ENCODE results near the gene ATP5MK.

ATP5MK gene, protein sequence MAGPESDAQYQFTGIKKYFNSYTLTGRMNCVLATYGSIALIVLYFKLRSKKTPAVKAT

DNA sequence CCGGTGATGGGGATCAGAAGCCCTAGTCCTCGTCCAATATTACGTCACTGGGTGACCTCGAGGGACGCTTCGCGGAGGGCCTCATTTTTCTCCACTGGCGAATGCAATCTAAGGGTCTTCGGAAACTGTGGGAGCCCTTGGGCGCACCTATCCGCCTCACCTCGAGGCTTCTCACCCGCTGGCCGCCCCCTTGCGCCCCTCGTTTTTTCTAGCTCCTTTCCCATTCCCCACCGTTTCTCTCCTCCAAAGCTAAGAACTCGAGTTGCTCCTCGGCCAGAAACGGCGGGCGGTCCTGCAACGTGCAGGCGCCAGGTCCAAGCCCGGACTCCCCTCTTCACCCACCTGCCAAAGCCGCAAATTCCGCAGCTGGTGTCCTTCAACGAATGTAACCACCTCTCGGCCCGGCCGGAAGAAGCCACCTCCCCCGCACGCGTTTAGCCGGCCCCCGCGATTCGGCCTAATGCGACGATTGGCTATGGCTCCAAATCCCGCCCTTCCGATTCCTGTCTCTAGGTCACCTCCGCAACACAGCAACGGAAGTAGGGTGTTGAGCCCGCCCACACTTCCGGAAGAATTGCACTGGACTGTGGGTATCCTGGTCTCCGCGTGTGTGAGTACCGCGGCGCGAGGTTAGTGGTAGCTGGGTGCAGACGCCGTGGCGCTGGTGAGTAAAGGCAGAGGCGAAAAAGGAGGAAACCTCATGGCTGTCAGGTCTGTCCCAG lies at the start of gene ATP5MK, which contains the start of gene PDCD11:
Gene ATP5MK (minus strand): TSS at position 409 of the 722 bp plus-strand sequence. CDS start 4,018 bp downstream, outside the sequence.
Gene PDCD11 (plus strand): TSS at position 560 of the 722 bp plus-strand sequence. CDS start 1,801 bp downstream, outside the sequence.
- no peaks in the 10 kb centered on the region for H3K27me3 Mint-ChIP-seq (ENCODE audit: low read depth)
- H3K4me1 Mint-ChIP-seq (ENCODE audit: low read depth): peaks cover 39% of the 10 kb centered on the region
- H3K27ac Mint-ChIP-seq: peak within 1 kb of the TSS; percentile 86
- peaks cover 39% of the 10 kb centered on the region for H3K36me3 Mint-ChIP-seq (ENCODE audit: low read depth)
- H3K9me3 Mint-ChIP-seq: no peaks in the 10 kb centered on the region
- peak within 1 kb of the TSS; percentile 92 for H3K4me3 Mint-ChIP-seq

DNA sequence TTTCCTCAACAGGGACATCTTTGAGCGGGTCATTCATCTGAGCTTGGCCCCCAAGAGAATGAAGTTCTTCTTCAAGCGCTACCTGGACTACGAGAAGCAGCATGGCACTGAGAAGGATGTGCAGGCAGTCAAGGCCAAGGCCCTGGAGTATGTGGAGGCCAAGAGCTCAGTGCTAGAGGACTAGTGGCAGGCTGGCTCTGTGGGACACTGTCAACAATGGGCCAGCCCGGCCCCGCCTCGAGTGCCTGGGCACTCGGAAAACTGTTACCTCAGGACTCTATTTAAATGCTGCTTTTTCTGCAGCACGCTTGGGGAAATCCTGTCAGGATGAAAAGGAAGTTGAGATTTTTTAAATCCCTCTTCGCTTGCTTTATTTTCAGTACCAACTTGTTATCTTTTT lies 49.1 kb upstream of the ATP5MK start:
- Mint-ChIP-seq H3K27ac (no peak overlapping the region), H3K4me1 (ENCODE audit: low read depth) (peaks cover 27% of the 10 kb centered on the region), H3K27me3 (ENCODE audit: low read depth) (no peaks in the 10 kb centered on the region), H3K4me3 (no peak overlapping the region), H3K36me3 (ENCODE audit: low read depth) (peaks cover 57% of the 10 kb centered on the region), H3K9me3 (no peaks in the 10 kb centered on the region)

DNA sequence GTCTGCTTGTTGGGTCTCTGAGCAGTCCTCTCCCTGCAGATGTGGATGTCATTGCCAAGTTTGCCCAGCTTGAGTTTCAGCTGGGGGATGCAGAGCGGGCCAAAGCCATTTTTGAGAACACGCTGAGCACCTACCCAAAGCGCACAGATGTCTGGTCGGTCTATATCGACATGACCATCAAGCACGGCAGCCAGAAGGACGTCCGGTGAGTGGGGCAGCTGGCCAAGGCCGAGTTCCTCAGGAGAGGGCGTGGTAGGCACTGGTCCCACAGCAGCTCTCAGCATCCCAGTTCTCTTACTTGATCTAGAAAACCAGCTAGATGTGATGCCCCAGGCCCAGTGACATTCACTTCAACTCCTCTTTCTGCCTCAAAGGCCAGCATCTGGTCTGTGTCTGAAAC lies 48.2 kb upstream of the ATP5MK start:
- Mint-ChIP-seq H3K27ac (peak overlapping the region; percentile 36), H3K9me3 (no peaks in the 10 kb centered on the region), H3K4me3 (no peak overlapping the region), H3K36me3 (ENCODE audit: low read depth) (peaks cover 54% of the 10 kb centered on the region), H3K27me3 (ENCODE audit: low read depth) (no peaks in the 10 kb centered on the region), H3K4me1 (ENCODE audit: low read depth) (peaks cover 18% of the 10 kb centered on the region)

DNA sequence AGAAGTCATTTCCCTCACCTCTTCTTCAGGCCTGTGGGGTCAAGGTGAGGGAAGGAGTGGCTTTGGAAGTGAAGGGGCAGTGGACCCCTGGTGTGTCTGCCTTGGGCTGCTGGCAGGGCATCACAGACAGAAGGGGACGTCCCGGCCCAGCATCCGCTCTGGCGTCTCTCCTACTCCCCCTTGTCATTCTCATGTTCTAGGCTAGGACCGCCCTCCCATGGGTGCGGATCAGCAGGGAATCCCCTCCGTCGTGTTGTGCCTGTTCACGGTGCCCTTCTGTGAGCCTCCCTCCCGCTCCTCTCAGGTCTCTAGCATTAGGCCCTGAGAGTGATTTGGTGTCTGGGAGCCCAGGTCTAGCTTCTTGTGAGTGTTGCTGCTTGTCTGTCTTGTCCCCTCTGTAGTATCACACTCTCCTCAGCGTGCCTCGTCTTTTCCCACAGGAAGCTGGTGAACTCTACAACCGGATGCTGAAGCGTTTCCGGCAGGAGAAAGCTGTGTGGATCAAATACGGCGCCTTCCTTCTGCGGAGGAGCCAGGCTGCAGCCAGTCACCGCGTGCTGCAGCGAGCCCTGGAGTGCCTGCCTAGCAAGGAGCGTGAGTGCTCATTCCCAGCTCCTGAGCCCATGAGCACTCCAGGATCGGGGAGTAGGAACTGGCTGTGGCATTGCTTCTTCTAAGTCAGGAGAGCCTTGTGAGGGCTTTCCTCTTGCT lies 47.4 kb upstream of the ATP5MK start:
- Mint-ChIP-seq H3K9me3 (no peaks in the 10 kb centered on the region), H3K4me3 (no peak overlapping the region), H3K36me3 (ENCODE audit: low read depth) (peaks cover 48% of the 10 kb centered on the region), H3K27ac (peak overlapping the region; percentile 8), H3K27me3 (ENCODE audit: low read depth) (no peaks in the 10 kb centered on the region), H3K4me1 (ENCODE audit: low read depth) (peaks cover 11% of the 10 kb centered on the region)

DNA sequence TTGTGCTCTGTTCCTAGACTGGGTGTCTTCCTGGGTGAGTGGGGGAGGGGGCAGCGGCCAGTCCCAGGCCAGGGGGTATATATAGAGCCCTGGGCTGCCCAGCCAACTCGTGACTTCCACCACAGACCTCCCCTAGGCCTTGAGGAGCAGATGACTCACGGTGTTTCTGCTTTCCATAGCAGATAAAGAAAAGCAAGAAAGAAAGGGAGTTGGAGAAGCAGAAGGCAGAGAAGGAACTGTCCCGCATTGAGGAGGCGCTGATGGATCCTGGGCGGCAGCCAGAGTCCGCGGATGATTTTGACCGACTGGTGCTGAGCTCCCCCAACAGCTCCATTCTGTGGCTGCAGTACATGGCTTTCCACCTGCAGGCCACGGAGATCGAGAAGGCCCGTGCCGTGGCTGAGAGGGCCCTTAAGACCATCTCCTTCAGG lies 45.8 kb upstream of the ATP5MK start:
- H3K9me3 Mint-ChIP-seq: no peaks in the 10 kb centered on the region
- H3K27me3 Mint-ChIP-seq (ENCODE audit: low read depth): no peaks in the 10 kb centered on the region
- no peak overlapping the region for H3K27ac Mint-ChIP-seq
- H3K4me3 Mint-ChIP-seq: no peak overlapping the region
- H3K36me3 Mint-ChIP-seq (ENCODE audit: low read depth): peaks cover 49% of the 10 kb centered on the region
- H3K4me1 Mint-ChIP-seq (ENCODE audit: low read depth): peaks cover 6% of the 10 kb centered on the region

DNA sequence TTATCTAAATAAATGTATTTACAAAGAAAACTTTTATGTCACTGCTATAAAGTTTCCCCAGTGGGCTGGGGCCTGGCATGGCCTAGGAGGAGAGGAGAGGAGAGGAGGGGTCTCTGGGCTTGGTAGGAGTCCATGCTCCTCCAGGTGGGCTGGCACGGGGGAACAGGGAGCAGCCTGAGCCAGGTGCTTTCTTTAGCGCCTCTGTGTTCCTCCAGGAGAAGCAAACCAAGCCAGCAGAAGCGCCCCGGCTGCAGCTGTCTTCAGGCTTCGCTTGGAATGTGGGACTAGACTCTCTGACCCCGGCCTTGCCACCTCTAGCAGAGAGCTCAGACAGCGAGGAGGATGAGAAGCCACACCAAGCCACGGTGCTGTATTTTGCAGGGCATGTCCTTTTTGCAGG lies 45.3 kb upstream of the ATP5MK start:
- peaks cover 50% of the 10 kb centered on the region for H3K36me3 Mint-ChIP-seq (ENCODE audit: low read depth)
- no peaks in the 10 kb centered on the region for H3K27me3 Mint-ChIP-seq (ENCODE audit: low read depth)
- no peak overlapping the region for H3K4me3 Mint-ChIP-seq
- H3K27ac Mint-ChIP-seq: no peak overlapping the region
- H3K4me1 Mint-ChIP-seq (ENCODE audit: low read depth): peaks cover 4% of the 10 kb centered on the region
- H3K9me3 Mint-ChIP-seq: no peaks in the 10 kb centered on the region

DNA sequence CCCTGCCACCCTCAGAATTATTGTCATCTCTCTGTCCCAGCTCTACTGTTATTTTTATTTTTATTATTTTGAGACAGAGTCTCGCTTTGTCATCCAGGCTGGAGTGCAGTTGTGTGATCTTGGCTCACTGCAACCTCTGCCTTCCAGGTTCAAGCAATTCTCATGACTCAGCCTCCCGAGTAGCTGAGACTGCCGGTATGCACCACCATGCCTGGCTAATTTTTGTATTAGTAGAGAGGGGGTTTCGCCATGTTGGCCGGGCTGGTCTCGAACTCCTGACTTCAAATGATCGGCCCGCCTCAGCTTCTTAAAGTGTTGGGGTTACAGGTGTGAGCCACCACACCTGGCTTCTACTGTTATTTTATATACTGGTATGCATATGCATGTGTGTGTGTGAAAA lies 44.9 kb upstream of the ATP5MK start:
- H3K27me3 Mint-ChIP-seq (ENCODE audit: low read depth): no peaks in the 10 kb centered on the region
- no peaks in the 10 kb centered on the region for H3K9me3 Mint-ChIP-seq
- no peak overlapping the region for H3K4me3 Mint-ChIP-seq
- H3K27ac Mint-ChIP-seq: no peak overlapping the region
- H3K4me1 Mint-ChIP-seq (ENCODE audit: low read depth): peaks cover 3% of the 10 kb centered on the region
- peaks cover 49% of the 10 kb centered on the region for H3K36me3 Mint-ChIP-seq (ENCODE audit: low read depth)

DNA sequence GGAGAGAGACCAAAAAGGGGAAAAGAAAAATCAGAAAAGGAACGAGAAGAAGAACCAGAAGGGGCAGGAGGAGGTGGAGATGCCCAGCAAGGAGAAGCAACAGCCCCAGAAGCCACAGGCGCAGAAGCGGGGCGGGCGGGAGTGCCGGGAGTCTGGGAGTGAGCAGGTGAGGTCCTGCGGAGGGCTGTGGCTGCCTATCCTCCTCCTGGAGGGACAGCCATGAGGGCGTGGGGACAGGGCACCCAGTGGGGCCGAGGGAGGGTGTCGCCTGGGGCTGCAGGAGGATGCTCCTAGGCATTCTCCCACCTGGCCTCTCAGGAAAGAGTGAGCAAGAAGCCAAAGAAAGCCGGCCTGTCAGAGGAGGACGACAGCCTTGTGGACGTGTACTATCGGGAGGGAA lies 44.1 kb upstream of the ATP5MK start:
- no peaks in the 10 kb centered on the region for H3K9me3 Mint-ChIP-seq
- H3K4me1 Mint-ChIP-seq (ENCODE audit: low read depth): peaks cover 1% of the 10 kb centered on the region
- peaks cover 43% of the 10 kb centered on the region for H3K36me3 Mint-ChIP-seq (ENCODE audit: low read depth)
- no peaks in the 10 kb centered on the region for H3K27me3 Mint-ChIP-seq (ENCODE audit: low read depth)
- no peak overlapping the region for H3K4me3 Mint-ChIP-seq
- peak overlapping the region; percentile 1 for H3K27ac Mint-ChIP-seq

DNA sequence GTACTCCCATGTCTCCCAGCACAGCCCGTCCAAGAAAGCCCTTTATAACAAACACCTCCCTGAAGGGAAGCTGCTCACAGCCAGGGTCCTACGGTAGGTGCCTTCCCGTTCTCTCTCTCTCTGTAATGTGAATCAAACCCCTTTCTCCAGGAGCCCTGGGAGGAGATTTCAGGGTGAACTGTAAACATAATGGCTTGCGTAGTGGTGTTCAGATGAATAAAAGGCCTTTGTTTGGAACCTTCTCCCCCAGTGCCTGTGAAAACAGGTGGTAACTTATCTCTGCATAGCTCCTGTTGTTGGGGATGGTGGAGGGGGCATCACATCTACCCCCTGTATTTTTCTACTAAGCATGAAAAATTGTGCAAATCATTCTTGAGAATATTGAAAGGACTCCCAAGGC lies 43.5 kb upstream of the ATP5MK start:
- peaks cover 1% of the 10 kb centered on the region for H3K4me1 Mint-ChIP-seq (ENCODE audit: low read depth)
- no peaks in the 10 kb centered on the region for H3K27me3 Mint-ChIP-seq (ENCODE audit: low read depth)
- H3K27ac Mint-ChIP-seq: peak overlapping the region; percentile 1
- H3K36me3 Mint-ChIP-seq (ENCODE audit: low read depth): peaks cover 41% of the 10 kb centered on the region
- no peaks in the 10 kb centered on the region for H3K9me3 Mint-ChIP-seq
- H3K4me3 Mint-ChIP-seq: no peak overlapping the region

DNA sequence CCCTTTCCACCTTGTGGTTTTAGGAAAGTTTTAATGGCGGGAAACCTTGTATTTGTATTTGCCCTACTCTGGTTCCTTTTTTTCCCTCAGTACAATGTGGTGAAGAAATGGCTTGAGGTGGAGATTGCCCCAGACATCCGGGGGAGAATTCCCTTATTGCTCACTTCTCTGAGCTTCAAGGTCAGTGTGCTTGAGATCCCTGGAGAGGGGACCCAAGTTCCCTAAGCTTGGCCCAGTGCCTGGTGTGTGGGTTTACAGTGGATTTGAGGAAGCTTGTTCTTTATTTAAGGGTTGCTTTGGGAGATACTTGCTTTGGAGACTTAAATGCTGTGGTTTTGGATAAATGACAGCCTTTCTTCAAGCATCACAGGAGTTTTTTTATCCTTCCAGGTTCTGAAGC lies 37.6 kb upstream of the ATP5MK start:
- Mint-ChIP-seq H3K9me3 (no peaks in the 10 kb centered on the region), H3K4me3 (no peak overlapping the region), H3K36me3 (ENCODE audit: low read depth) (peaks cover 58% of the 10 kb centered on the region), H3K27ac (no peak overlapping the region), H3K4me1 (ENCODE audit: low read depth) (peaks cover 34% of the 10 kb centered on the region), H3K27me3 (ENCODE audit: low read depth) (no peaks in the 10 kb centered on the region)

DNA sequence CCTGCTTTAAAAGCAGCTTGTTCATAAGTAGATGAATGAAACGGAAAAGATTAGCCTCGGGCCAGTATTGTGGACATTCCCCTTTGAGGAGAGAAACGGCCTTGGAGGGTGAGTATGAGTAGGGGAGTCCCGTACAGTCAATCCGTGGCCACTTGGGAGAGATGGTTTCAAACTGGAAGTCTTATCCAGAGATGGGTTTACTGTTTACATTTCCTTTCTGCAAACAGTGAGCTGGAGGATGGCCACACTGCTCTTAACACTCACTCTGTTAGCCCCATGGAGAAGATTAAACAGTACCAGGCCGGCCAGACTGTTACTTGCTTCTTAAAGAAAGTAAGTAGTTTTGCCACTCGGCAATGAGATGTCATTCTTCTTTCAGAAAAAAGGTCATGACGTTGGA lies 35.6 kb upstream of the ATP5MK start:
- Mint-ChIP-seq H3K4me3 (no peak overlapping the region), H3K9me3 (no peaks in the 10 kb centered on the region), H3K27ac (peak overlapping the region; percentile 8), H3K36me3 (ENCODE audit: low read depth) (peaks cover 59% of the 10 kb centered on the region), H3K27me3 (ENCODE audit: low read depth) (no peaks in the 10 kb centered on the region), H3K4me1 (ENCODE audit: low read depth) (peaks cover 43% of the 10 kb centered on the region)

DNA sequence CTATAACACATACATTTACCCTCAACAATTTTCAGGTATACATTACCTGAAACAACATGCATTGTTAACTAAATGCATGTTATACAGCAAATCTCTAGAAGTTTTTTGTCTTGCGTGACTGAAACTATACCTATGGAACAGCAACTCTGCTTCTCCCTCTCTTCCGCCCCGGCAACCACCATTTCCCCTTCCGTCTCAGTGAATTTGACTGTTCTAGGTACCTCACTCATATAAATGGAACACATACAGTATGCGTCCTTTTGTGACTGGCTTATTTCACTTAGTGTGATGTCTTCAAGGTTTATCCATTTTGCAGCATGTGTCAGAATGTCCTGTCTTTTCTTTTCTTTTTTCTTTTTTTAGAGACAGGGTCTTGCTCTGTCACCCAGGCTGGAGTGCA lies 33.4 kb upstream of the ATP5MK start:
- Mint-ChIP-seq H3K9me3 (no peaks in the 10 kb centered on the region), H3K4me1 (ENCODE audit: low read depth) (peaks cover 42% of the 10 kb centered on the region)

DNA sequence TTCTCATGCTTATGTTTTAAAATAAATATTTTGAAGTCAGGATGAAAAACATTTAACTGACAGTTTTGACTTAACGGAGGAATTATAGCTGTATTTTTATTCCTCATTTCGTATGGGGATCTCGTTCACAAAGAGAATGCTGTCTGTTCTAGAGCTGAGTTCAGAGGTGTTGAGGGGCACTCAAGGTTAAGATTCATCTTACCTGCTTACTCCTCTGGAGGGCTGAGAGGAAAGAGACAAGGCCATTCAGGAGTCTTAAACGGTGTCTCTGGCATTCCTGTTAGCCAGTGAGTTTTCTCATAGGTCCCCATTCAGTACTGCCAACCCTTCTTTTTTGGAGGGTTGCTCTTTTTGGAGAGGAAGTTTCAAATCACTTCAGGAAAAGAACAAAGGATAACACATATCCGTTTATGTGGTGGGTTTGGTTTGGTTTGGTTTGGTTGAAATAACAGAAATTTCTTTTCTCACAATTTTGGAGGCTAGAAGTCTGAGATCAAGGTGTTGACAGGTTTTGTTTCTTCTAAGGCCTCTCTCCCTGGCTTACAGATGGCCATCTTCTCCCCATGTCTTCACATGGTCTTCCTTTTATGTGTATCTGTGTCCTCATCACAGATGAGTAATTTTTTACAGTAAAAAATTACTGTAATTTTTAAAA lies 32.8 kb upstream of the ATP5MK start:
- H3K4me1 Mint-ChIP-seq (ENCODE audit: low read depth): peaks cover 42% of the 10 kb centered on the region
- peaks cover 64% of the 10 kb centered on the region for H3K36me3 Mint-ChIP-seq (ENCODE audit: low read depth)
- H3K27ac Mint-ChIP-seq: peak overlapping the region; percentile 64
- H3K27me3 Mint-ChIP-seq (ENCODE audit: low read depth): no peaks in the 10 kb centered on the region
- no peak overlapping the region for H3K4me3 Mint-ChIP-seq
- no peaks in the 10 kb centered on the region for H3K9me3 Mint-ChIP-seq

More for the DNA sequence above, 33.4 kb upstream of the ATP5MK start:
- Mint-ChIP-seq H3K27ac (peak overlapping the region; percentile 64), H3K27me3 (ENCODE audit: low read depth) (no peaks in the 10 kb centered on the region), H3K4me3 (peak overlapping the region; percentile 30), H3K36me3 (ENCODE audit: low read depth) (peaks cover 60% of the 10 kb centered on the region)

DNA sequence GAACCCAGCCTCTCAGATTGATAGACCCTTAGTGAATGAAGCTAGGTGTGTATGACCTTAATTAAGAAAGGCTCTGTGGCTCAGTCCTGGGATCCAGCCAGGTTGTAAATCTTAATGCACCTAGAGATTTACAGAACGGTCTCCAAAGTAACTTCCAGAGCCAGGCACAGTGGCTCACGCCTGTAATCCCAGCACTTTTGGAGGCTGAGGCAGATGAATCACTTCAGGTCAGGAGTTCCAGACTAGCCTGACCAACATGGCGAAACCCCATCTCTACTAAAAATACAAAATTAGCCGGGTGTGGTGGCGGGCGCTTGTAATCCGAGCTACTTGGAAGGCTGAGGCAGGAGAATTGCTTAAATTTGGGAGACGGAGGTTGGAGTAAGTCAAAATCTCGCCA lies 31.6 kb upstream of the ATP5MK start:
- Mint-ChIP-seq H3K4me1 (ENCODE audit: low read depth) (peaks cover 41% of the 10 kb centered on the region), H3K4me3 (no peak overlapping the region), H3K36me3 (ENCODE audit: low read depth) (peaks cover 61% of the 10 kb centered on the region), H3K9me3 (no peaks in the 10 kb centered on the region), H3K27ac (no peak overlapping the region), H3K27me3 (ENCODE audit: low read depth) (no peaks in the 10 kb centered on the region)

All from T-helper 1 cell treated with Interleukin-12 subunit alpha and Interleukin-12 subunit beta and Interleukin-4 antibody, amounts not matched to agents 30 μg/mL and 1 μg/mL, for 36 hours (primary cell).